GM21423 (cell line): ENCODE measurements around the gene NKAP.
"Not testable (repeated sequence)": the region's sequence is repeated elsewhere in the genome, so short reads cannot be mapped to it uniquely, and the experiment has no call there.

Experiments
- ATAC-seq: cut with Tn5 transposase; IDR thresholded peaks from one replicate; pipeline ENCODE4 v1.9.1; 2021; ENCODE audit warnings: mild to moderate bottlenecking, moderate library complexity; ENCODE audit not compliant: unreplicated experiment

Gene NKAP

GRCh38 chrX:119941336-119941735 is 2.2 kb downstream of the NKAP start:
- ATAC-seq: no peak

GRCh38 chrX:119935215-119935874 is 8.2 kb downstream of the NKAP start:
- no peak for ATAC-seq

GRCh38 chrX:119922391-119922790 is 21.2 kb downstream of the NKAP start:
- not testable (repeated sequence) for ATAC-seq

GRCh38 chrX:119919835-119920585 is 23.5 kb downstream of the NKAP start:
- no peak for ATAC-seq

- no peak for ATAC-seq
Measured at GRCh38 chrX:119917877-119918276, 25.7 kb downstream of the NKAP start.

GRCh38 chrX:119916310-119916709 is 27.2 kb downstream of the NKAP start:
- no peak for ATAC-seq

GRCh38 chrX:119900976-119901375 is 42.6 kb downstream of the NKAP start:
- no peak for ATAC-seq

- no peak for ATAC-seq
Measured at GRCh38 chrX:119899125-119899524, 44.4 kb downstream of the NKAP start.

- ATAC-seq: no peak
Measured at GRCh38 chrX:119895843-119896326, 47.7 kb downstream of the NKAP start, which contains the start of gene AKAP14. TSS of gene AKAP14 (plus strand) at chrX:119895893. CDS start at chrX:119903224, 7,331 bp downstream.

GRCh38 chrX:119891961-119892692 is 51.4 kb downstream of the NKAP start:
- ATAC-seq: not testable (repeated sequence)

GRCh38 chrX:119890626-119891025 is 52.9 kb downstream of the NKAP start:
- ATAC-seq: not testable (repeated sequence)

- peak; percentile 89 for ATAC-seq
Measured at GRCh38 chrX:119887721-119888425, 55.7 kb downstream of the NKAP start.

GRCh38 chrX:119885554-119886428 is 57.8 kb downstream of the NKAP start:
- ATAC-seq: no peak

- ATAC-seq: peak; percentile 78
Measured at GRCh38 chrX:119880552-119881437, 62.8 kb downstream of the NKAP start.

GRCh38 chrX:119880076-119880475 is 63.5 kb downstream of the NKAP start:
- peak; percentile 44 for ATAC-seq

GRCh38 chrX:119878740-119879139 is 64.8 kb downstream of the NKAP start:
- no peak for ATAC-seq

GRCh38 chrX:119871599-119872395 is 71.8 kb downstream of the NKAP start, which contains the start of the genes NDUFA1 and RNF113A:
TSS of gene NDUFA1 (plus strand) at chrX:119871832. CDS start at chrX:119871912, 80 bp downstream.
TSS of gene RNF113A (minus strand) at chrX:119871733. CDS start at chrX:119871613, 120 bp downstream.
- ATAC-seq: peak; percentile 94

GRCh38 chrX:119871245-119871598 is 72.3 kb downstream of the NKAP start:
- peak; percentile 49 for ATAC-seq
